ENCODE data around the gene WNT6.

- TF ChIP-seq CTCF (IDR thresholded peaks at IDR 0.05) (no peak), POLR2A (IDR thresholded peaks at IDR 0.05) (no peak)
These were observed 27.5 kb upstream of the WNT6 start for GRCh38 chr2:218832081-218832480.

Data from thyroid gland (tissue), 4 donors.